Pulmonary artery endothelial cell (primary cell): ENCODE data around the gene PIK3AP1. TPM values are rescaled to one million over a fixed set of nuclear protein-coding genes. Genes with fewer than 3 reads are reported as not detected.
"Not testable (repeated sequence)": the region's sequence is repeated elsewhere in the genome, so short reads cannot be mapped to it uniquely, and the experiment has no call there.

Experiments used
- DNase-seq: peaks from one replicate; pipeline ENCODE4 v3.0.0-alpha.2; 2011; ENCODE audit warnings: low read depth, low spot score
- total RNA-seq: library from RNA; depleted of rRNA; stranded (reverse); fragments of >200 nt; gene quantifications from 2 replicates; pipeline ENCODE4 v1.2.3, GENCODE V29; 2014

Gene PIK3AP1
- total RNA-seq, 1 donor from 2014 or later, result 0.13 TPM

- DNase-seq, result no peak
Observed at GRCh38 chr10:96579133-96579532, 141.2 kb downstream of the PIK3AP1 start.

DNA sequence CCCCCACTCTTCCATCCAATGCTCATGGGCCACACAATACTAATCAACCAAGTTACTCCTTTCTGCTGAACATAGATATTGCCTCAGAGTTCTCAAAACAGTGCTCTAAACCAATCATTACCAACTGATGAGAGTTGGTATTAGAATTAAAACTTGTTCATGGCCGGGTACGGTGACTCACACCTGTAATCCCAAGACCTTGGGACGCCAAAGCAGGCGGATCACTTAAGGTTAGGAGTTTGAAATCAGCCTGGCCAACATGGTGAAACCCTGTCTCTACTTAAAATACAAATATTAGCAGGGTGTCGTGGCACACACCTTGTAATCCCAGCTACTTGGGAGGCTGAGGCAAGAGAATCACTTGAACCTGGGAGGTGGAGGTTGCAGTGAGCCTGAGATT, 141.7 kb downstream of the PIK3AP1 start:
- no peak for DNase-seq

DNA sequence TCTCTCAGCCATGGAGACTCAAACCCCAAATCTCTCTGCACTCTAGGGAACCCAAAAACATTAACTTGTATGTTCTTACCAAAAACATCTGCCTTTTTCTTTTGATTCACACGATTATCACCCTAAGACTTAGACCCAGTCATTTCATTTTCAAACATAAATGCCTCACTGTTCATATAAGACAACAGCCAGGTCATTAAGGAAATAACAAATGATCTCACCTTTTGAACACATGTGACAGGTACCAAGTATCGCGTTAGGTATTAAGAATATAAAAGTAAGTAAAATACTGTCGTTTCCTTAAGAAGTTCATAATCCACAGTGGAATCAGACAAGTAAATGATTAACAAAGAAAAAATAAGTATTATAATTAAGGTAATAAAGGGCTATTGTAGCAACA, 142.3 kb downstream of the PIK3AP1 start:
- DNase-seq, result no peak

- no peak for DNase-seq
Observed at GRCh38 chr10:96577069-96577468, 143.2 kb downstream of the PIK3AP1 start.

DNA sequence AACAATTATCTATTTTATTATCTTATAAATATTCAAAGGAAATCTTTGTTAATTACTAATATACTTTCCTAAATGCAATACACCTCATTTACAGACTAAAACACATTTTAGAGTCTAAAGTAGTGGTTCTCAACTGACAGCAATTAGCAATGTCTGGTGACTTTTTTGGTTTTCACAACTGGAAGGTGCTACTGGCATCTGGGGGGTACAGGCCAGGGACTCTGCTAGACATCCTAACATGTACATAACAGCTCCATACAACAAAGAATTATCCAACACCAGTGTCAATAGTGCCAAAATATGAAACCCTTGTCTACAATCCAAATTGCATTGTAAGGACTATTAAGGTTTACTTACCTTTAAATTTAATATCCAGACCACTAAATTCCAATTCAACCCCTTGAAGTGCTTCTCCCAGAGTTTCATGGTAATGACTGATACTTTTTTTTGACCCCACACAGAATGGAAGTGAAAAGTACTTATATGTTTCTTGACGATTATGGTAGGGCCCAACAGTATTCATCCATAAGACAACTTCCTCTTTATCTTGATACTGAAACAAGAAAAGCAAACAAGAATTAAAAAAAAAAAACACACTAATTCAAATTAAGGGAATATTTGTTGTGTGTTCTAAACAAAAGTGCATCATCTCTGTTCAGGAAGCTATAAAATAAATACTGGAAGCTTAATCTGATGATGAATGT, 143.9 kb downstream of the PIK3AP1 start:
- DNase-seq, result no peak

DNA sequence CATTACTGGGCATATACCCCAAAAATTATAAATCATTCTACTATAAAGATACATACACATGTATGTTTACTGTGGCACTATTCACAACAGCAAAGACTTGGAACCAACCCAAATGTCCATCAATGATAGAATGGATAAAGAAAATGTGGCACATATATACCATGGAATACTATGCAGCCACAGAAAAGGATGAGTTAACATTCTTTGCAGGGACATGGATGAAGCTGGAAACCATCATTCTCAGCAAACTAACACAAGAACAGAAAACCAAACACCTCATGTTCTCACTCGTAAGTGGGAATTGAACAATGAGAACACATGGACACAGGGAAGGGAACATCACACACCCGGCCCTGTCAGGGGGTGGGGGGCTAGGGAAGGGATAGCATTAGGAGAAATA, 145.8 kb downstream of the PIK3AP1 start:
- not testable (repeated sequence) for DNase-seq

DNA sequence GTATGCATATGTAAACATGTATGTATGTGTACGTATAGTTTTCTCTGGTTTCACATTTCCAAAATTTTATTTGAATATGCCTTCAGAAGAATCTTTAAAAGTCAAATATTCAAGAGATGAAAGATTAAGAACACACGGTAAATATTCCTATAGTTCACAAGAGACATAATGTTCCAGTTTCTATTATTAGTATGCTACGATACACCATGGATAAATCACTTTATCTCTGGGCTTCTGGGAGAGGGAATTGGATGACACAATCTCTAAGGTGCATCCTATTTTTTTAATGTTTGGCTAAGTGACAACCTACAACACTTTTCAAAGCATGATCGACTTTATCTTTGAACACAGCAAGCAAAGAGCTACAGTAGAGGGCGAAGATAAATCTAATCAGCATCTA, 147.3 kb downstream of the PIK3AP1 start:
- DNase-seq, result no peak

DNA sequence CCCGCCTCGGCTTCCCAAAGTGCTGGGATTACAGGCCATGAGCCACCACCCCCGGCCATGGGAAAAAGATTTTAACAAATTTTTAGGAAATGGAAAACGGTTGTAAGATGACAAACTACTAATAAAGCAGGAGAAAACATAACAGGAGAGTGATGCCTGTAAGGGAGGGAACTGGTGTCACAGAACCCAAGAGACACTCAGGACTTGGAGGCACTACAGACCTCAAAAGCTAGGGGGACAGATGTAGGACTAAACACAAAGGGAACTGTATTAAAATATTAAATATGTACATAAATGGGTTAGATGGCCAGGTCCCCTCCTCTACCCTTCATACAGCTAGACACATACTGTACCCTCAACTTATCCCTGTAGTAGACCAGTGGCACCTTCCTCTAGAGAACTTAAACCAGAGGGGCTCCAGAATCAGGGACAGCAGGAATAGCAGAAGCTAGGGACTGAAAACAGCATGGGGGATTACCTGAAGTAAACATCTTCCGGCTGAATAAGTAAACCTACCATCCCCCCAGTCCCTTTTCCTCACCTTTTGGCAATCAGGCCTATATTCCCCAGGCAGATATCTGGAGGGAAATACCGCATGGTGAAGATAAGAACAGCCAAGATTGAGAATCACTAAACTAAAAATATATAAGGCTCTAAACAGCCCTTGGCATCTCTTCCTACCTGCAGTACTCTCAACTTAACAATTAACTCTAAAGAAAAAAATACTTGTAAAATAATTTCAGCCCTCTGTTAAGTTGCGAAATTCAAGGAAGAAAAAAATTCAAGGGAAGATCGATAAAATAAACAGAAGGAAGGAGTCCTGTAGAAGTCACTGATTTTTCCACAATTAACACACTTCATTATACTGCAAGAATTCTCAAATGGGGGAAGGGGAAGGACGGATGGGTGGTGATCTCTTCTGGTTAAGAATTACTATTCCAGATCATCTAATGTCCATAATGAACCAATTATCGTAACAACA, 149.0 kb downstream of the PIK3AP1 start:
- DNase-seq, result no peak

- DNase-seq, result no peak
Observed at GRCh38 chr10:96570511-96570910, 149.8 kb downstream of the PIK3AP1 start.

- no peak for DNase-seq
Observed at GRCh38 chr10:96568402-96568801, 151.9 kb downstream of the PIK3AP1 start.

- DNase-seq, result no peak
Observed at GRCh38 chr10:96565774-96566173, 154.5 kb downstream of the PIK3AP1 start.

- no peak for DNase-seq
Observed at GRCh38 chr10:96560966-96561887, 159.1 kb downstream of the PIK3AP1 start.

GRCh38 chr10:96560489-96560888, 159.8 kb downstream of the PIK3AP1 start:
- no peak for DNase-seq

- DNase-seq, result no peak
Observed at GRCh38 chr10:96556003-96556402, 164.3 kb downstream of the PIK3AP1 start.

DNA sequence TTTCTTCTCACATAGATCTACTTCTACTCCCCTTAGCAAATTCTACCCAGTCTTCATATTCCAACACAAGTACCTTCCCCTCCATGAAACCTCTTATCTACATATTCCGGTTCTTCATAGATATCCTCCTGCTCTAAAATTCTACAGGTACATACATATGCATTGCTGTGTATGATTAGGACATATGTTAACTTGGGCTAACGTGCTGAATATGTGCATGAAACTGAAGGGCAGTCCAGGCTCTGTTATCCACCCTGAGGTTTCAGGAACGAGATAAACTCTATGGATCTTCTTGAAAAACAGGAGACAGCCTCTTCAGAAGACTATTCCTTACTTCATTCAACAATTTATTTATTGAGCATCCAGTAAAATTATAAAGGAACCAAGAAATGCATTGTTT, 165.0 kb downstream of the PIK3AP1 start:
- no peak for DNase-seq

GRCh38 chr10:96548589-96548988, 171.7 kb downstream of the PIK3AP1 start:
- no peak for DNase-seq

DNA sequence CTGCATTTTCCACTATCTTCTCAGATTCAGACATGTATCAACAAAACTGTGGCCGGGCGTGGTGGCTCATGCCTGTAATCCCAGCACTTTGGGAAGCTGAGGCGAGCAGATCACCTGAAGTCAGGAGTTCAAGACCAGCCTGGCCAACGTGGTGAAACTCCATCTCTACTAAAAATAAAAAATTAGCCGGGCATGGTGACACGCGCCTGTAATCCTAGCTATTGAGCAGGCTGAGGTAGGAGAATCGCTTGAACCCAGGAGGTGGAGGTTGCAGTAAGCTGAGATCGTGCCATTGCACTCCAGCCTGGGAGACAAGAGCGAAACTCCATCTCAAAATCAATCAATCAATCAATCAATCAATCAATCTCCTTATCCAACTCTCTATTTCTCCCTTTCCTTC, 174.8 kb downstream of the PIK3AP1 start:
- not testable (repeated sequence) for DNase-seq
